HTERT RPE-1 (cell line): ENCODE measurements around the gene TAF3.
"Not testable (repeated sequence)": the region's sequence is repeated elsewhere in the genome, so short reads cannot be mapped to it uniquely, and the experiment has no call there.

ENCODE experiments used
- in situ Hi-C: fragments of 300-500 bp; cut with MboI; formaldehyde crosslinking; loops from 4 replicates; pipeline ENCODE4 v1.14.3; 2020; ENCODE audit warnings: low sequenced_read_pairs

Gene TAF3

GRCh38 chr10:7810443-7810842, 7.9 kb upstream of the TAF3 start:
- in situ Hi-C loops, result no loop called here

GRCh38 chr10:7811000-7811399, 7.3 kb upstream of the TAF3 start:
- in situ Hi-C loops, result no loop called here

GRCh38 chr10:7811743-7812142, 6.6 kb upstream of the TAF3 start:
- in situ Hi-C loops, result not testable (repeated sequence)

GRCh38 chr10:7813481-7813880, 4.8 kb upstream of the TAF3 start:
- in situ Hi-C loops, result no loop called here

- in situ Hi-C loops, result no loop called here
Observed at GRCh38 chr10:7817576-7817975, 729 bp upstream of the TAF3 start.

- in situ Hi-C loops, result no loop called here
Observed at GRCh38 chr10:7817984-7818294, 366 bp upstream of the TAF3 start.

GRCh38 chr10:7819121-7819460, 786 bp downstream of the TAF3 start:
- in situ Hi-C loops, result no loop called here

- in situ Hi-C loops, result no loop called here
Observed at GRCh38 chr10:7824251-7824650, 5.9 kb downstream of the TAF3 start.

- in situ Hi-C loops, result no loop called here
Observed at GRCh38 chr10:7826971-7827370, 8.7 kb downstream of the TAF3 start.

GRCh38 chr10:7829289-7829834, 11.1 kb downstream of the TAF3 start:
- in situ Hi-C loops, result no loop called here

- in situ Hi-C loops, result no loop called here
Observed at GRCh38 chr10:7832060-7832459, 13.8 kb downstream of the TAF3 start.

- in situ Hi-C loops, result no loop called here
Observed at GRCh38 chr10:7833210-7833609, 14.9 kb downstream of the TAF3 start.

GRCh38 chr10:7834262-7834661, 16.0 kb downstream of the TAF3 start:
- in situ Hi-C loops, result no loop called here

GRCh38 chr10:7836571-7836970, 18.3 kb downstream of the TAF3 start:
- in situ Hi-C loops, result no loop called here

GRCh38 chr10:7846591-7846990, 28.3 kb downstream of the TAF3 start:
- in situ Hi-C loops, result no loop called here

GRCh38 chr10:7853226-7853842, 35.0 kb downstream of the TAF3 start:
- in situ Hi-C loops, result no loop called here

- in situ Hi-C loops, result no loop called here
Observed at GRCh38 chr10:7853890-7854289, 35.6 kb downstream of the TAF3 start.

GRCh38 chr10:7855205-7855604, 36.9 kb downstream of the TAF3 start:
- in situ Hi-C loops, result no loop called here

- in situ Hi-C loops, result no loop called here
Observed at GRCh38 chr10:7856678-7857077, 38.4 kb downstream of the TAF3 start.

GRCh38 chr10:7857262-7857661, 39.0 kb downstream of the TAF3 start:
- in situ Hi-C loops, result no loop called here

- in situ Hi-C loops, result no loop called here
Observed at GRCh38 chr10:7861509-7862120, 43.3 kb downstream of the TAF3 start.

GRCh38 chr10:7862121-7862514, 43.8 kb downstream of the TAF3 start:
- in situ Hi-C loops, result no loop called here

GRCh38 chr10:7866176-7866575, 47.9 kb downstream of the TAF3 start:
- in situ Hi-C loops, result no loop called here
